Activated CD8-positive, alpha-beta T cell treated with anti-CD3 and anti-CD28 coated beads for 36 hours (primary cell): ENCODE data around the gene NOXA1. TPM values are rescaled to one million over a fixed set of nuclear protein-coding genes. Genes with fewer than 3 reads are reported as not detected.

Experiments
- ATAC-seq: fragments of 200-7000 bp; cut with Tn5 transposase; one replicate; pipeline ENCODE4 v1.10.0; 2021; ENCODE audit warnings: mild to moderate bottlenecking, moderate library complexity
- CTCF ChIA-PET: fragments of 350-600 bp; sonication (Branson Sonifier 250); formaldehyde crosslinking; loops from one replicate; lab custom pipeline; 2021; ENCODE audit warnings: antibody characterized with exemption; lab: Charles Lee
- POLR2A ChIA-PET: fragments of 350-600 bp; sonication (Branson Sonifier 250); formaldehyde crosslinking; loops from one replicate; lab custom pipeline; 2021; ENCODE audit warnings: antibody characterized with exemption; lab: Charles Lee
- DNase-seq: peaks from one replicate; pipeline ENCODE4 v3.0.0-alpha.2; 2020
- H3K27ac Mint-ChIP-seq: one replicate; pipeline ENCODE4 v1.8.0; 2021; ENCODE audit warnings: mild to moderate bottlenecking, mixed read lengths
- H3K27me3 Mint-ChIP-seq: one replicate; pipeline ENCODE4 v1.8.0; 2021; ENCODE audit warnings: mixed read lengths
- H3K36me3 Mint-ChIP-seq: one replicate; pipeline ENCODE4 v1.8.0; 2021; ENCODE audit warnings: low read depth, mixed read lengths
- H3K4me1 Mint-ChIP-seq: one replicate; pipeline ENCODE4 v1.8.0; 2021; ENCODE audit warnings: low read depth, mixed read lengths
- H3K4me3 Mint-ChIP-seq: one replicate; pipeline ENCODE4 v1.8.0; 2021; ENCODE audit warnings: mild to moderate bottlenecking, moderate library complexity, mixed read lengths
- H3K9me3 Mint-ChIP-seq: one replicate; pipeline ENCODE4 v1.8.0; 2021; ENCODE audit warnings: mixed read lengths
- intact Hi-C: fragments of 100-400 bp; cut with micrococcal nuclease; formaldehyde crosslinking; loops from one replicate; pipeline ENCODE4 v1.10.0; 2022
- total RNA-seq, 2 experiments: library from RNA; stranded (reverse); gene quantifications; one replicate each; pipeline ENCODE4 v1.2.3, GENCODE V29; 2021
- TF ChIP-seq, protein P1 (sequence below): fragments of 200-600 bp; IDR thresholded peaks from one replicate; pipeline ENCODE4 v1.8.0; 2022; ENCODE audit warnings: antibody characterized with exemption, mild to moderate bottlenecking

Gene NOXA1
- total RNA-seq, 2 experiments from 2014 or later: 0.72 to 0.95 TPM

DNA sequence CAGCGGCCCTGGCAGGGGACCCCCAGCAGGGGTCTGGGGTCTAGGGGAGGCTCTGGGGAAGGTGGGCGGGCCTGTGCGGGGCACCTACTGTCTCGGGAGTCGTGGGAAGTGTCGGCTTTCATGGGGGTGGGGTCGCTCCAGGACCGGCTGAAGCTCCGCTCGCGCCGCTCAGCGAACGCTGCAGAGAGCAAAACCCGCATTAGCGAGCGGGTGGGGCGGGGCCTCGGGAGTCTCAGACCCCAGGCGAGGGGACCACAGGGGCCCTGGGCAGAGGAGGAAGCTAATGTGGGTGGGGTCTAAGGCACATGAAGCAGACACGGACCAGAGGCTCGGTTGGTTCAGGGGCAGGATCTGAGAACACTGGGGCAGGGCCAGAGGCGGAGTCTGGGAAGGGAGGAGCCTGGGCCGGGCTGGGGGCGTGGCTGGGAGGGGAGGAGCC lies 30.5 kb downstream of the NOXA1 start:
- Mint-ChIP-seq H3K9me3 (no peaks in the 10 kb centered on the region), H3K4me3 (no peak overlapping the region), H3K27me3 (no peaks in the 10 kb centered on the region), H3K36me3 (peaks cover 56% of the 10 kb centered on the region), H3K27ac (no peak overlapping the region), H3K4me1 (peaks cover 39% of the 10 kb centered on the region)
- TF ChIP-seq, protein P1, sequence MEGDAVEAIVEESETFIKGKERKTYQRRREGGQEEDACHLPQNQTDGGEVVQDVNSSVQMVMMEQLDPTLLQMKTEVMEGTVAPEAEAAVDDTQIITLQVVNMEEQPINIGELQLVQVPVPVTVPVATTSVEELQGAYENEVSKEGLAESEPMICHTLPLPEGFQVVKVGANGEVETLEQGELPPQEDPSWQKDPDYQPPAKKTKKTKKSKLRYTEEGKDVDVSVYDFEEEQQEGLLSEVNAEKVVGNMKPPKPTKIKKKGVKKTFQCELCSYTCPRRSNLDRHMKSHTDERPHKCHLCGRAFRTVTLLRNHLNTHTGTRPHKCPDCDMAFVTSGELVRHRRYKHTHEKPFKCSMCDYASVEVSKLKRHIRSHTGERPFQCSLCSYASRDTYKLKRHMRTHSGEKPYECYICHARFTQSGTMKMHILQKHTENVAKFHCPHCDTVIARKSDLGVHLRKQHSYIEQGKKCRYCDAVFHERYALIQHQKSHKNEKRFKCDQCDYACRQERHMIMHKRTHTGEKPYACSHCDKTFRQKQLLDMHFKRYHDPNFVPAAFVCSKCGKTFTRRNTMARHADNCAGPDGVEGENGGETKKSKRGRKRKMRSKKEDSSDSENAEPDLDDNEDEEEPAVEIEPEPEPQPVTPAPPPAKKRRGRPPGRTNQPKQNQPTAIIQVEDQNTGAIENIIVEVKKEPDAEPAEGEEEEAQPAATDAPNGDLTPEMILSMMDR: no peak
- DNase-seq (peak; percentile 69), ATAC-seq (peak; percentile 76)
- POLR2A ChIA-PET: interaction anchor here (1.4 kb wide), 2 partner anchors 8 to 31 kb away, joined by 3 to 7 read pairs; partner anchors contain the start of genes EXD3 and NOXA1
- intact Hi-C loops: no loop called here
- CTCF ChIA-PET: no interaction called here

DNA sequence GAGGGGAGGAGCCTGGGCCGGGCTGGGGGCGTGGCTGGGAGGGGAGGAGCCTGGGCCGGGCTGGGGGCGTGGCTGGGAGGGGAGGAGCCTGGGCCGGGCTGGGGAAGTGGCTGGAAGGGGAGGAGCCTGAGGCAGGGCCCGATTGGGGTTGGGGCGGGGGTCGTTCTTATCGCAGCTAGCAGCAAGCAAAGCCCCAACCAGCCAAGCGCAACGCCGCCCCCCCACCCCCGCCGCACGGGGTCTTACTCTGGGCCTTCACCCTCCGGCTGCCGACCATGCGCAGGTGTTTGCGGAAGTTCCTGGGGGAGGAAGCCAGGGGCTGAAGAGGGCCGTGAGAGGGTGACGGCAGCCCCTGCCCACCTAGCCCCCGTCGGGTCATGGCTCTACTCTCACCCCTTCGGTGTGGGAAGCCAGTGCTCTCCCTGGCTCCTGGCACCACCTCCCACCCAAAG lies 31.0 kb downstream of the NOXA1 start:
- peak; percentile 17 for ATAC-seq
- no peak overlapping the region for H3K27ac Mint-ChIP-seq
- ChIA-PET CTCF (no interaction called here), POLR2A (interaction anchor here (1.4 kb wide), 2 partner anchors 7 to 32 kb away, joined by 3 to 7 read pairs; partner anchors contain the start of genes EXD3 and NOXA1)
- intact Hi-C loops: no loop called here
- peak; percentile 49 for DNase-seq
- no peak overlapping the region for H3K4me3 Mint-ChIP-seq
- TF ChIP-seq, protein P1: no peak
- H3K4me1 Mint-ChIP-seq: peaks cover 39% of the 10 kb centered on the region
- no peaks in the 10 kb centered on the region for H3K9me3 Mint-ChIP-seq
- no peaks in the 10 kb centered on the region for H3K27me3 Mint-ChIP-seq
- H3K36me3 Mint-ChIP-seq: peaks cover 52% of the 10 kb centered on the region

GRCh38 chr9:137454597-137455358 lies 31.6 kb downstream of the NOXA1 start:
- Mint-ChIP-seq H3K27me3 (no peaks in the 10 kb centered on the region), H3K27ac (no peak overlapping the region), H3K36me3 (peaks cover 48% of the 10 kb centered on the region), H3K4me1 (peaks cover 43% of the 10 kb centered on the region), H3K9me3 (no peaks in the 10 kb centered on the region), H3K4me3 (no peak overlapping the region)
- TF ChIP-seq, protein P1: no peak
- ATAC-seq (no peak), DNase-seq (no peak)
- intact Hi-C loops: no loop called here
- POLR2A ChIA-PET: interaction anchor here (1.2 kb wide), 1 partner anchor 31 kb away, joined by 6 read pairs; the partner anchor contains the start of genes EXD3 and NOXA1
- CTCF ChIA-PET: interaction anchor here (2.8 kb wide), 1 partner anchor 10 kb away, joined by 8 read pairs; no protein-coding TSS in a partner anchor

DNA sequence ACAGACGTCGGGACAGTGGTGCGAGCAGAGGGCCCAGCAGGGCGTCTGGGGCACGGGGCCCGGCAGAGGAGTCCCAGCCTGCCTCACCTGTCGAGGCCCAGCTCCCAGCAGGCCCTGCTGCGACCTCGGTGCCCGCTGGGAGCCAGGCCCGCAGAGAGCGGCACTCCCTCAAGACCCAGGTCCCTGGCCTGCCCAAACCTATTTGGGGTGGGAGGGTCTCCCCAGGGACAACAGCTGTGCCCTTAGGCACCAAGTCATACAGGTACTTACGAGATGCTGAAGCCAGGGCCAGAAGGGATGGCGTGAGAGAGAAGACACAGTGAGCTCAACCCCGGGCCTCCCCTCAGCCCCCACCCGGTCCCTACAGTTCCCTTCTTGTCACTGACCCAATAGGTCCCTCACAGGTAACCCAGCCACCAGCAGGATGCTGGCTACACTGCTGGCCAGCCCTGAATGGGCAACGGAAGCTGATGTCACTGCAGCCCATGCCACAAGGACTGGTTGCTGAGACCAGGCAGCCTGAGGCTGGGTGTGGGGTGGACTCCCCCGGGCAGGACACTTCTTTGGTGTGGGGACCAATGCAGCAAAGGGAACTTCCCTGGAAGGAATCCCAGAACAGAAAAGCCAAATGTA lies 32.3 kb downstream of the NOXA1 start:
- Mint-ChIP-seq H3K36me3 (peaks cover 43% of the 10 kb centered on the region), H3K27ac (no peak overlapping the region), H3K4me3 (no peak overlapping the region), H3K4me1 (peaks cover 44% of the 10 kb centered on the region), H3K27me3 (no peaks in the 10 kb centered on the region), H3K9me3 (no peaks in the 10 kb centered on the region)
- no peak for ATAC-seq
- CTCF ChIA-PET: interaction anchor here (2.8 kb wide), 1 partner anchor 11 kb away, joined by 8 read pairs; no protein-coding TSS in a partner anchor
- POLR2A ChIA-PET: interaction anchor here (0.5 to 1.2 kb wide), 2 partner anchors 32 to 251 kb away, joined by 3 to 6 read pairs; partner anchors contain the start of genes EXD3 and NOXA1
- intact Hi-C loops: no loop called here
- no peak for DNase-seq
- TF ChIP-seq, protein P1: no peak
